AG09309 (cell line): ENCODE measurements around the gene PHLPP1.

Experiments
- DNase-seq: peaks from one replicate; pipeline ENCODE4 v3.0.0-alpha.2; 2010; ENCODE audit warnings: low read depth
- H3K4me3 ChIP-seq: 2 replicates; pipeline ENCODE4 v1.5.1; 2011; ENCODE audit warnings: mild to moderate bottlenecking, low read depth, low read length, moderate library complexity; ENCODE audit not compliant: control insufficient read depth
- CTCF ChIP-seq: IDR thresholded peaks from 2 replicates; pipeline ENCODE4 v1.5.1; 2011; ENCODE audit warnings: mild to moderate bottlenecking, low read depth, low read length, inconsistent platforms; ENCODE audit not compliant: insufficient read depth, control insufficient read depth; ENCODE audit errors: missing control alignments

Gene PHLPP1

DNA sequence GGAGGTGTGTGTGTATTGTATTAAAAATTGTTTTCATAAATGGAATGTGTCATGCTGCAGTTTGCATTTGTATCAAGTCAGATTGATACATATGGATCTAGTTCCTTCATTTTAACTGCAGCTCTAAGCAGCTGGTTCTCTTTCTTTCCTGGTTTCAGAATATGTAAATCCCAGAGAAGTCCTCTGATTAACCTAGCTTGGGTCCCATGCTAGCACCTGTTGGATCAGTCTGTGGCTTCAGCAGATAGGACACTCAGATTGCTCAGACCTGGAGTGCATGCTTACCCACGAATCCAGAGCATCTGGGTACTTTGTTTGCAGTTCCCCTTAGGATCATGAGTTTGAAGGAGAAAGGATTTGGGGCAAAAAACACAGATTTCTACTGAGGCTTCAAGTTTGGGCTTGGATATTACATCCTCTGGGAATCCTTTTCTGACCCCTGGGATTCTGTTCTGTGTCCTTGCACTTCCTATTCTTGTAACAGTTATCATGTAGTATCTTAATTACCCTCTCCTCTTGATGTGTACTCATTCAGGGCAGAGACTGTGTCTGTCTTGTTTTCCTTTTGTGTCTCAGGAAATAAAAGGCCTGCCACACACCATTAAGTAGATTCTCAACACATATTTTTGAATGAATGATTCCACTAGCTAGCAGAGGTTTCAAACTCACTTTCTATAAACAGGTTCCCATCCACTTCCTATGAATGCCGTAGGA lies 142.1 kb downstream of the PHLPP1 start:
- DNase-seq, result no peak
- no peak overlapping the region for H3K4me3 ChIP-seq
- TF ChIP-seq CTCF, result no peak

GRCh38 chr18:62860062-62860461 lies 144.7 kb downstream of the PHLPP1 start:
- H3K4me3 ChIP-seq, result no peak overlapping the region
- no peak for DNase-seq
- TF ChIP-seq CTCF, result no peak

DNA sequence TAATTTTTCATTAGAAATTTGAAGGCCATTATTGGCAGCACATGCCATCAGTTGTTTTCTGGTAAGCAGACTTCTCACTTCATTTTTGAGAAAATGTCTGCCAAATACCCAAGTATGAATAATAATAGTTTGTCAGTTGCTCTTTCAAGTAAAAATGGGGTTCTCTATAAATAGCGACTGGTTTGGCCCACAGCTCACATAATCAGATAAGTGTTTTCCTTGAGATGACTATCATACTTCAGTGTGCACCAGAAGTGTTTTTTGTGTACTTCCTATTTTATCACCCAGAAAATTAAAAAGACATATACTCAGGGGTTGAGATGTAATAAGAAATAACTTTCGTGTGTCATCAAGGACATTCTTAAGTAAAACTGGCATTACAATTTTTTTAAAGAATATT lies 147.1 kb downstream of the PHLPP1 start:
- DNase-seq, result no peak
- no peak overlapping the region for H3K4me3 ChIP-seq
- no peak for TF ChIP-seq CTCF

DNA sequence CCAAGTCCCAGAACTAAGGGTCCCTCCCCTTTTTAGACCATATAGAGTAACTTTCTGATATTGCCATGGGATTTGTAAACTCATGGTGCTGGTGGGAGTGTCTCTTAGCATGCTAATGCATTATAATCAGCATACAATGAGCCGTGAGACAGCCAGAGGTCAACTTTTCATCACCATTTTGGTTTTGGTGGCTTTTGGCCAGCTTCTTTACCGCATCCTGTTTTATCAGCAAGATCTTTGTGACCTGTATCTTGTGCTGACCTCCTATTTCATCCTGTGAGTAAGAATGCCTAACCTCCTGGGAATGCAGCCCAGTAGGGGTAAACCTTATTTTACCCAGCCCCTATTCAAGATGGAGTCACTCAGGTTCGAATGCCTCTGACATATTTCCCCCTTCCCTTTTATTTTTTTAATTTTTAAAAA lies 148.2 kb downstream of the PHLPP1 start:
- no peak for DNase-seq
- no peak overlapping the region for H3K4me3 ChIP-seq
- TF ChIP-seq CTCF, result no peak

- TF ChIP-seq CTCF, result no peak
- no peak overlapping the region for H3K4me3 ChIP-seq
- no peak for DNase-seq
Observed at GRCh38 chr18:62865498-62865897, 150.2 kb downstream of the PHLPP1 start.

DNA sequence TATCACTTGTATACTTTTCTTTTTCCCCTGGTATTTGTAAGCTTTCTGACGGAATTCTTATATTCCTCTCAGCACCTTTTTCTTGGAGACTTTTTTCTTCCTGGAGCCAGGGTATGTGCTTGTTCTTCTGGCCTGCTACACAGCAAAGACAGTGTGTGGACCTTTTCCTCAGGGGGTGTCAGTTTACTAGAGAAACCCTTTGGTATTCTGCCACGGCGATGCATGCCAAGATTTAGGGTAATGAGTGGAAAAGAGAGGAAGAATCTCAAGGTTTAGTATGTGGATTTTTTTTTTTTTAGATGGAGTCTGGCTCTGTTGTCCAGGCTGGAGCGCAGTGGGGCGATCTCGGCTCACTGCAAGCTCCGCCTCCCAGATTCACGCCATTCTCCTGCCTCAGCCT lies 152.2 kb downstream of the PHLPP1 start:
- H3K4me3 ChIP-seq, result no peak overlapping the region
- no peak for TF ChIP-seq CTCF
- no peak for DNase-seq
